PFSK-1 (cell line): ENCODE results near the gene PPP1R15B.

ENCODE experiments used
- POLR2AphosphoS5 ChIP-seq: IDR thresholded peaks from 2 replicates; pipeline ENCODE4 v1.6.1; 2012; ENCODE audit warnings: low read depth, mild to moderate bottlenecking, control low read depth, low read length, moderate library complexity
- REST ChIP-seq, 2 experiments: IDR thresholded peaks; 2 replicates each; pipeline versions ENCODE4 v1.6.1 to v1.8.0; 2011 to 2012; ENCODE audit warnings: low read depth in 2 of 2, low read length in 2 of 2, control low read depth in 1 of 2, inconsistent platforms in 1 of 2, mild to moderate bottlenecking in 1 of 2, moderate library complexity in 1 of 2; ENCODE audit not compliant: insufficient read depth in 1 of 2
- SIN3A ChIP-seq: IDR thresholded peaks from 2 replicates; pipeline ENCODE4 v1.6.1; 2012; ENCODE audit warnings: mild to moderate bottlenecking, low read length, moderate library complexity, borderline replicate concordance; ENCODE audit not compliant: insufficient read depth

DNA sequence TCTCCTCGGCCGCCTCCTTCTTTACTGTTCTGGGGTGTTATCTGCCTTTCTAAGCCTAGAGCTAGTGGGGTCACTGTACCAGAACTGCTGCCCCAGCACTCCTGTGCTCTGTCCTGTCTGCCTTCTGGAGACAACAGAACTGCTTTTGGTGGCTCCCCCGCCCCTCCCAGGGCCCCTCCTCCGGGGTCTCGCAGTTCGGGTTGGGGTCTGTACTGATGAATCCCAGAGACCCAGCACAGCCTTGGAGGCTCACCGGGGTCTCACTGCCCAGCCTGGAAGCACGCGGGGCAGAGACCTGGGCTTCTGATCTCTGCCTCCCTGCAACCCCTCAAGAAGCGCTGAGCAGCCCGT lies 48.7 kb downstream of the PPP1R15B start:
- TF ChIP-seq POLR2AphosphoS5, result no peak
- TF ChIP-seq REST (IDR thresholded peaks at IDR 0.05; ENCODE audit: insufficient read depth in 1 of 2, low read depth in 2 of 2, low read length in 2 of 2), result no peak
- TF ChIP-seq SIN3A, result no peak
